ENCODE data around the gene MSI2. TPM values are rescaled to one million over a fixed set of nuclear protein-coding genes. Genes with fewer than 3 reads are reported as not detected.

The MSI2 gene
- total RNA-seq, 2 donors from 2014 or later = 112 to 119 TPM

GRCh38 chr17:57356153-57356718 is 99.9 kb downstream of the MSI2 start:
- peaks cover 0 to 4% of the 10 kb centered on the region in 2 donors for H3K36me3 Mint-ChIP-seq (ENCODE audit: insufficient read depth in 2 of 2)
- H3K4me3 Mint-ChIP-seq = peak overlapping the region in 1 of 2 donors; percentile 33
- peak overlapping the region; percentile 32 for H3K27ac Mint-ChIP-seq
- no peaks in the 10 kb centered on the region for H3K9me3 Mint-ChIP-seq
- ATAC-seq (replicated peaks in 1 of 2) (no peak), DNase-seq (no peak)
- H3K4me1 Mint-ChIP-seq (ENCODE audit: low read depth) = peaks cover 55% of the 10 kb centered on the region
- H3K27me3 Mint-ChIP-seq (ENCODE audit: low read depth) = no peaks in the 10 kb centered on the region

GRCh38 chr17:57356719-57357391 is 100.5 kb downstream of the MSI2 start:
- DNase-seq = no peak
- peak overlapping the region; percentile 33 to 56 for H3K4me3 Mint-ChIP-seq
- ATAC-seq (replicated peaks in 1 of 2) = no peak
- peak overlapping the region; percentile 32 for H3K27ac Mint-ChIP-seq
- H3K27me3 Mint-ChIP-seq (ENCODE audit: low read depth) = no peaks in the 10 kb centered on the region
- no peaks in the 10 kb centered on the region for H3K9me3 Mint-ChIP-seq
- H3K36me3 Mint-ChIP-seq (ENCODE audit: insufficient read depth in 2 of 2) = peaks cover 0 to 4% of the 10 kb centered on the region in 2 donors
- peaks cover 55% of the 10 kb centered on the region for H3K4me1 Mint-ChIP-seq (ENCODE audit: low read depth)

GRCh38 chr17:57357392-57357784 is 101.1 kb downstream of the MSI2 start:
- H3K27ac Mint-ChIP-seq = no peak overlapping the region
- H3K36me3 Mint-ChIP-seq (ENCODE audit: insufficient read depth in 2 of 2) = peaks cover 0 to 4% of the 10 kb centered on the region in 2 donors
- no peaks in the 10 kb centered on the region for H3K9me3 Mint-ChIP-seq
- H3K27me3 Mint-ChIP-seq (ENCODE audit: low read depth) = no peaks in the 10 kb centered on the region
- H3K4me3 Mint-ChIP-seq = peak overlapping the region; percentile 15 to 56
- H3K4me1 Mint-ChIP-seq (ENCODE audit: low read depth) = peaks cover 55% of the 10 kb centered on the region
- no peak for ATAC-seq (replicated peaks in 1 of 2)
- DNase-seq = no peak

GRCh38 chr17:57357830-57358430 is 101.6 kb downstream of the MSI2 start:
- no peaks in the 10 kb centered on the region for H3K27me3 Mint-ChIP-seq (ENCODE audit: low read depth)
- DNase-seq = peak; percentile 9 to 12
- H3K4me1 Mint-ChIP-seq (ENCODE audit: low read depth) = peaks cover 55% of the 10 kb centered on the region

GRCh38 chr17:57360266-57360665 is 103.9 kb downstream of the MSI2 start:
- Mint-ChIP-seq H3K9me3 (no peaks in the 10 kb centered on the region), H3K36me3 (ENCODE audit: insufficient read depth in 2 of 2) (peaks cover 0 to 2% of the 10 kb centered on the region in 2 donors), H3K27ac (no peak overlapping the region), H3K4me3 (no peak overlapping the region), H3K4me1 (ENCODE audit: low read depth) (peaks cover 31% of the 10 kb centered on the region), H3K27me3 (ENCODE audit: low read depth) (no peaks in the 10 kb centered on the region)
- no peak for ATAC-seq (replicated peaks in 1 of 2)
- no peak for DNase-seq

More at GRCh38 chr17:57357830-57358430, 101.6 kb downstream of the MSI2 start:
- H3K36me3 Mint-ChIP-seq (ENCODE audit: insufficient read depth in 2 of 2) = peaks cover 0 to 4% of the 10 kb centered on the region in 2 donors
- peak; percentile 72 to 77 for ATAC-seq (replicated peaks in 1 of 2)
- peak overlapping the region; percentile 15 to 56 for H3K4me3 Mint-ChIP-seq
- peak overlapping the region; percentile 9 for H3K27ac Mint-ChIP-seq
- no peaks in the 10 kb centered on the region for H3K9me3 Mint-ChIP-seq

GRCh38 chr17:57362797-57363556 is 106.7 kb downstream of the MSI2 start:
- H3K36me3 Mint-ChIP-seq (ENCODE audit: insufficient read depth in 2 of 2) = peaks cover 0 to 2% of the 10 kb centered on the region in 2 donors
- no peak overlapping the region for H3K27ac Mint-ChIP-seq
- no peaks in the 10 kb centered on the region for H3K27me3 Mint-ChIP-seq (ENCODE audit: low read depth)
- H3K4me1 Mint-ChIP-seq (ENCODE audit: low read depth) = peaks cover 20% of the 10 kb centered on the region
- H3K4me3 Mint-ChIP-seq = no peak overlapping the region
- H3K9me3 Mint-ChIP-seq = no peaks in the 10 kb centered on the region
- ATAC-seq (replicated peaks in 1 of 2) (no peak), DNase-seq (no peak)

GRCh38 chr17:57363580-57363979 is 107.3 kb downstream of the MSI2 start:
- H3K4me1 Mint-ChIP-seq (ENCODE audit: low read depth) = peaks cover 20% of the 10 kb centered on the region
- no peaks in the 10 kb centered on the region for H3K9me3 Mint-ChIP-seq
- H3K27ac Mint-ChIP-seq = no peak overlapping the region
- no peak overlapping the region for H3K4me3 Mint-ChIP-seq
- ATAC-seq (replicated peaks in 1 of 2) = no peak
- H3K27me3 Mint-ChIP-seq (ENCODE audit: low read depth) = no peaks in the 10 kb centered on the region
- peaks cover 0 to 2% of the 10 kb centered on the region in 2 donors for H3K36me3 Mint-ChIP-seq (ENCODE audit: insufficient read depth in 2 of 2)
- DNase-seq = no peak

GRCh38 chr17:57363998-57364643 is 107.8 kb downstream of the MSI2 start:
- Mint-ChIP-seq H3K4me3 (no peak overlapping the region), H3K27ac (no peak overlapping the region), H3K9me3 (no peaks in the 10 kb centered on the region), H3K36me3 (ENCODE audit: insufficient read depth in 2 of 2) (peaks cover 0 to 2% of the 10 kb centered on the region in 2 donors), H3K4me1 (ENCODE audit: low read depth) (peaks cover 25% of the 10 kb centered on the region), H3K27me3 (ENCODE audit: low read depth) (no peaks in the 10 kb centered on the region)
- ATAC-seq (replicated peaks in 1 of 2) (no peak), DNase-seq (no peak)

GRCh38 chr17:57365420-57365819 is 109.1 kb downstream of the MSI2 start:
- peaks cover 32% of the 10 kb centered on the region for H3K4me1 Mint-ChIP-seq (ENCODE audit: low read depth)
- no peaks in the 10 kb centered on the region for H3K27me3 Mint-ChIP-seq (ENCODE audit: low read depth)
- no peak for DNase-seq
- H3K27ac Mint-ChIP-seq = no peak overlapping the region
- H3K36me3 Mint-ChIP-seq (ENCODE audit: insufficient read depth in 2 of 2) = peaks cover 0 to 2% of the 10 kb centered on the region in 2 donors
- H3K9me3 Mint-ChIP-seq = no peaks in the 10 kb centered on the region
- no peak overlapping the region for H3K4me3 Mint-ChIP-seq
- ATAC-seq (replicated peaks in 1 of 2) = no peak

- Mint-ChIP-seq H3K4me3 (no peak overlapping the region), H3K4me1 (ENCODE audit: low read depth) (peaks cover 32% of the 10 kb centered on the region), H3K27me3 (ENCODE audit: low read depth) (no peaks in the 10 kb centered on the region), H3K27ac (no peak overlapping the region), H3K36me3 (ENCODE audit: insufficient read depth in 2 of 2) (peaks cover 0 to 2% of the 10 kb centered on the region in 2 donors), H3K9me3 (no peaks in the 10 kb centered on the region)
- DNase-seq (no peak), ATAC-seq (replicated peaks in 1 of 2) (no peak)
Observed at GRCh38 chr17:57366177-57366557, 109.8 kb downstream of the MSI2 start.

GRCh38 chr17:57366558-57367351 is 110.4 kb downstream of the MSI2 start:
- Mint-ChIP-seq H3K9me3 (no peaks in the 10 kb centered on the region), H3K4me3 (no peak overlapping the region), H3K27ac (no peak overlapping the region), H3K27me3 (ENCODE audit: low read depth) (no peaks in the 10 kb centered on the region), H3K36me3 (ENCODE audit: insufficient read depth in 2 of 2) (peaks cover 0 to 2% of the 10 kb centered on the region in 2 donors), H3K4me1 (ENCODE audit: low read depth) (peaks cover 32% of the 10 kb centered on the region)
- no peak for DNase-seq
- ATAC-seq (replicated peaks in 1 of 2) = no peak
